K562 (cell line): Measurements from ENCODE around the gene CCDC106. TPM values are rescaled to one million over a fixed set of nuclear protein-coding genes. Genes with fewer than 3 reads are reported as not detected.

Experiments
- BMI1 ChIP-seq: fragments of 150-350 bp; IDR thresholded peaks from 2 replicates; pipeline ENCODE4 v1.6.1; 2014; ENCODE audit warnings: low read length
- CBX3 ChIP-seq, 2 experiments: IDR thresholded peaks; 1 replicate in 1 of 2; 2 replicates in 1 of 2; pipeline ENCODE4 v1.6.1; 2012; ENCODE audit warnings: inconsistent platforms in 2 of 2, low read length in 2 of 2, borderline replicate concordance in 1 of 2, control low read depth in 1 of 2
- CHD2 ChIP-seq: IDR thresholded peaks from 2 replicates; pipeline ENCODE4 v1.6.1; 2011; ENCODE audit warnings: low read depth, low read length
- DIDO1 ChIP-seq: fragments of 450-650 bp; IDR thresholded peaks from 2 replicates; pipeline ENCODE4 v1.6.1; 2016; ENCODE audit warnings: low read depth, missing biosample characterization, missing genetic modification characterization
- ELK3 ChIP-seq: fragments of 450-650 bp; formaldehyde crosslinking; IDR thresholded peaks from 2 replicates; pipeline ENCODE4 v1.4.0; 2020; ENCODE audit warnings: mild to moderate bottlenecking
- ERF ChIP-seq: fragments of 450-650 bp; formaldehyde crosslinking; IDR thresholded peaks from 2 replicates; pipeline ENCODE4 v1.4.0; 2020; ENCODE audit warnings: mild to moderate bottlenecking, mixed read lengths
- GTF2F1 ChIP-seq: IDR thresholded peaks from 2 replicates; pipeline ENCODE4 v1.6.1; 2011; ENCODE audit warnings: low read depth, low read length, improper control_type of control experiment
- HNRNPLL ChIP-seq: fragments of 200-400 bp; formaldehyde crosslinking; IDR thresholded peaks from 2 replicates; pipeline ENCODE4 v1.6.1; 2017; ENCODE audit warnings: low read length, low read depth, mild to moderate bottlenecking; ENCODE audit not compliant: poor library complexity, severe bottlenecking
- MAZ ChIP-seq, 2 experiments: fragments of 450-650 bp in 1 of 2; sonication (generic) in 1 of 2; formaldehyde crosslinking; IDR thresholded peaks in 1 of 2; conservative IDR thresholded peaks in 1 of 2; 2 replicates each; pipeline versions ENCODE4 v1.4.0 to v1.5.0; 2020; ENCODE audit warnings: mild to moderate bottlenecking in 1 of 2, missing genetic modification reagents in 1 of 2
- MXI1 ChIP-seq: IDR thresholded peaks from 2 replicates; pipeline ENCODE4 v1.6.1; 2011; ENCODE audit warnings: low read depth, mild to moderate bottlenecking, improper control_type of control experiment, low read length
- NR4A1 ChIP-seq, 2 experiments: fragments of 250-450 bp in 1 of 2; fragments of 450-650 bp in 1 of 2; sonication (Bioruptor Pico) in 1 of 2; IDR thresholded peaks; 2 replicates each; pipeline versions ENCODE4 v1.4.0 to v1.6.1; 2016 to 2020; ENCODE audit warnings: mild to moderate bottlenecking in 2 of 2, missing compliant biosample characterization in 1 of 2, missing genetic modification characterization in 1 of 2, moderate library complexity in 1 of 2
- NUFIP1 ChIP-seq: fragments of 450-650 bp; IDR thresholded peaks from 2 replicates; pipeline ENCODE4 v1.6.1; 2018; ENCODE audit not compliant: partially characterized antibody
- PRMT5 ChIP-seq: sonication (generic); formaldehyde crosslinking; IDR thresholded peaks from 2 replicates; pipeline ENCODE4 v1.5.0; 2020; ENCODE audit warnings: missing genetic modification reagents
- SAP30 ChIP-seq: fragments of 200-600 bp; sonication (generic); IDR thresholded peaks from 2 replicates; pipeline ENCODE4 v1.6.1; 2012; ENCODE audit warnings: borderline replicate concordance, low read depth, mild to moderate bottlenecking, moderate library complexity, low read length, control low read depth, inconsistent platforms; ENCODE audit not compliant: insufficient read depth, poor library complexity, severe bottlenecking
- SMAD2 ChIP-seq: fragments of 150-350 bp; IDR thresholded peaks from 2 replicates; pipeline ENCODE4 v1.6.1; 2014; ENCODE audit warnings: low read depth, mild to moderate bottlenecking, low read length
- SMARCA5 ChIP-seq: fragments of 450-650 bp; IDR thresholded peaks from 2 replicates; pipeline ENCODE4 v1.6.1; 2016
- SNIP1 ChIP-seq: fragments of 450-650 bp; IDR thresholded peaks from 2 replicates; pipeline ENCODE4 v1.7.1; 2017; ENCODE audit warnings: low read depth, mild to moderate bottlenecking
- U2AF1 ChIP-seq: fragments of 200-400 bp; formaldehyde crosslinking; optimal IDR thresholded peaks from 2 replicates; pipeline ENCODE3; 2017; ENCODE audit warnings: mild to moderate bottlenecking, low read depth, low read length, moderate library complexity
- ZNF175 ChIP-seq: fragments of 200-800 bp; sonication (Bioruptor generic); IDR thresholded peaks from 2 replicates; pipeline ENCODE4 v1.6.1; 2016; ENCODE audit warnings: low read depth, mild to moderate bottlenecking, missing genetic modification characterization, missing compliant biosample characterization
- ZNF518B ChIP-seq: fragments of 250-450 bp; sonication (Bioruptor Pico); IDR thresholded peaks from 2 replicates; pipeline ENCODE4 v1.5.0; 2021; ENCODE audit warnings: mild to moderate bottlenecking, moderate library complexity
- polyA plus RNA-seq, 8 experiments: library from polyadenylated mRNA; depleted of rRNA in 4 of 8; stranded (reverse) in 5 of 8; unstranded in 3 of 8; fragments of >200 nt; fragmentation: Nextera tagmentation in 2 of 8; fragmentation: Illumina TruSeq in 1 of 8; extraction: Ambion mirVana in 2 of 8; extraction: Trizol in 1 of 8; gene quantifications; 2 replicates each; pipeline versions ENCODE4 v1.2.1 to v1.2.3, GENCODE V29; 2011 to 2014; ENCODE audit warnings: inconsistent platforms in 1 of 8, missing spikeins in 1 of 8
- total RNA-seq, 7 experiments: library from RNA; depleted of rRNA in 6 of 7; stranded (reverse); fragments of >200 nt in 6 of 7; fragmentation: Illumina TruSeq in 2 of 7; extraction: Trizol in 2 of 7; gene quantifications; 2 replicates each; pipeline versions ENCODE4 v1.2.1 to v1.2.3, GENCODE V29; 2011 to 2021; ENCODE audit warnings: low replicate concordance in 1 of 7

CCDC106 gene
- total and polyA plus RNA-seq, 9 of the 15 experiments (the other 6 are each of a cell fraction or from before 2014, with no cell fraction given) = 0.10 to 27.5 (median 15.0) TPM; not detected in 1

- no peak for TF ChIP-seq ZNF518B (CRISPR knock-in tag)
- peak; percentile 71; the same call in 1 of the 2 replicates for TF ChIP-seq SMARCA5
- TF ChIP-seq MXI1 = peak; percentile 56; the same call in 1 of the 2 replicates
- peak; percentile 92 for TF ChIP-seq DIDO1 (tag)
- no peak for TF ChIP-seq SNIP1
- TF ChIP-seq BMI1 = no peak
- TF ChIP-seq MAZ (CRISPR knock-in tag; conservative IDR thresholded peaks at IDR 0.05 in 1 of 2, IDR thresholded peaks at IDR 0.05 in 1 of 2) = peak; percentile 91 to 95
- no peak for TF ChIP-seq NR4A1 (CRISPR knock-in tag; IDR thresholded peaks at IDR 0.05)
- TF ChIP-seq NR4A1 (tag; IDR thresholded peaks at IDR 0.05) = no peak
- TF ChIP-seq U2AF1 = no peak
- TF ChIP-seq ZNF175 = no peak
- TF ChIP-seq CBX3 (IDR thresholded peaks at IDR 0.05; ENCODE audit: borderline replicate concordance in 1 of 2, low read length in 2 of 2) = 0 out of 3 replicates have a peak, but pooled peaks of 1 of the 2 experiments have one; percentile 41
- TF ChIP-seq SAP30 = peak; percentile 90
- no peak for TF ChIP-seq GTF2F1
- peak; percentile 73; the same call in 1 of the 2 replicates for TF ChIP-seq ERF (CRISPR knock-in tag)
- TF ChIP-seq ELK3 (CRISPR knock-in tag) = no peak
- TF ChIP-seq NUFIP1 = no peak
- TF ChIP-seq SMAD2 = no peak
- TF ChIP-seq CHD2 = no peak
- no peak for TF ChIP-seq PRMT5
- no peak for TF ChIP-seq HNRNPLL
- TF ChIP-seq, all 486 proteins: peak for 141
These were observed 4.8 kb upstream of the CCDC106 start, which contains the start of gene ZNF581 (continued) for GRCh38 chr19:55643003-55643886.
